OCI-LY1 (cell line): ENCODE results near the gene GSTO1.

Experiments
- H2AFZ ChIP-seq: fragments of 200-600 bp; sonication (generic), shearing (Covaris generic); 2 replicates; pipeline ENCODE4 v1.6.0; 2014; ENCODE audit warnings: antibody characterized with exemption, mild to moderate bottlenecking, low read length
- H3F3A ChIP-seq: fragments of 200-600 bp; sonication (generic), shearing (Covaris generic); 2 replicates; pipeline ENCODE4 v1.6.0; 2014; ENCODE audit warnings: mild to moderate bottlenecking, antibody characterized with exemption, low read length, moderate library complexity; ENCODE audit not compliant: insufficient read depth
- H3K27ac ChIP-seq: fragments of 200-600 bp; sonication (generic); 2 replicates; pipeline ENCODE4 v1.5.1; 2014; ENCODE audit warnings: low read length, mixed run types, mild to moderate bottlenecking, low read depth; ENCODE audit not compliant: poor library complexity, severe bottlenecking
- H3K27me3 ChIP-seq: fragments of 200-600 bp; sonication (generic); 2 replicates; pipeline ENCODE4 v1.6.0; 2014; ENCODE audit warnings: antibody characterized with exemption, mild to moderate bottlenecking, low read length, moderate library complexity; ENCODE audit not compliant: insufficient read depth
- H3K36me3 ChIP-seq: fragments of 200-600 bp; sonication (generic); 2 replicates; pipeline ENCODE4 v1.6.1; 2014; ENCODE audit warnings: mild to moderate bottlenecking, antibody characterized with exemption, low read length, moderate library complexity, mixed read lengths; ENCODE audit not compliant: insufficient read depth
- H3K4me1 ChIP-seq: fragments of 200-600 bp; sonication (generic); 2 replicates; pipeline ENCODE4 v1.5.1; 2014; ENCODE audit warnings: mild to moderate bottlenecking, low read length, moderate library complexity; ENCODE audit not compliant: insufficient read depth, severe bottlenecking
- H3K4me2 ChIP-seq: fragments of 200-600 bp; sonication (generic), shearing (Covaris generic); 2 replicates; pipeline ENCODE4 v1.6.1; 2014; ENCODE audit warnings: low read length
- H3K4me3 ChIP-seq: fragments of 200-600 bp; sonication (generic); 2 replicates; pipeline ENCODE4 v1.5.1; 2014; ENCODE audit warnings: low read length, low read depth, mild to moderate bottlenecking, mixed read lengths; ENCODE audit not compliant: poor library complexity, severe bottlenecking
- H3K79me2 ChIP-seq: fragments of 200-600 bp; shearing (Covaris generic); 2 replicates; pipeline ENCODE4 v1.6.1; 2016; ENCODE audit warnings: mixed run types, low read length, mixed read lengths; ENCODE audit not compliant: insufficient read depth
- H3K9ac ChIP-seq: fragments of 200-600 bp; sonication (generic), shearing (Covaris generic); 2 replicates; pipeline ENCODE4 v1.6.1; 2014; ENCODE audit warnings: mild to moderate bottlenecking, low read length, mixed read lengths
- H3K9me2 ChIP-seq: fragments of 200-600 bp; sonication (generic), shearing (Covaris generic); 2 replicates; pipeline ENCODE4 v1.6.1; 2014; ENCODE audit warnings: low read depth, mild to moderate bottlenecking, low read length, mixed read lengths
- H3K9me3 ChIP-seq: fragments of 200-600 bp; shearing (Covaris generic); 2 replicates; pipeline ENCODE4 v1.6.1; 2014; ENCODE audit warnings: low read length, mixed read lengths
- H4K20me1 ChIP-seq: fragments of 200-600 bp; sonication (generic), shearing (Covaris generic); 2 replicates; pipeline ENCODE4 v1.6.0; 2016; ENCODE audit warnings: mild to moderate bottlenecking, low read length; ENCODE audit not compliant: insufficient read depth
- EZH2 ChIP-seq: fragments of 200-600 bp; sonication (generic), shearing (Covaris generic); IDR thresholded peaks from 2 replicates; pipeline ENCODE4 v1.8.0; 2017; ENCODE audit warnings: borderline replicate concordance, mixed run types, mild to moderate bottlenecking, antibody characterized with exemption, low read length, moderate library complexity, mixed read lengths
- TF ChIP-seq, protein P1 (sequence below): fragments of 200-600 bp; sonication (generic), shearing (Covaris generic); IDR thresholded peaks from 2 replicates; pipeline ENCODE4 v1.5.1; 2017; ENCODE audit warnings: mild to moderate bottlenecking, antibody characterized with exemption, low read length, moderate library complexity, mixed read lengths

The GSTO1 gene

DNA sequence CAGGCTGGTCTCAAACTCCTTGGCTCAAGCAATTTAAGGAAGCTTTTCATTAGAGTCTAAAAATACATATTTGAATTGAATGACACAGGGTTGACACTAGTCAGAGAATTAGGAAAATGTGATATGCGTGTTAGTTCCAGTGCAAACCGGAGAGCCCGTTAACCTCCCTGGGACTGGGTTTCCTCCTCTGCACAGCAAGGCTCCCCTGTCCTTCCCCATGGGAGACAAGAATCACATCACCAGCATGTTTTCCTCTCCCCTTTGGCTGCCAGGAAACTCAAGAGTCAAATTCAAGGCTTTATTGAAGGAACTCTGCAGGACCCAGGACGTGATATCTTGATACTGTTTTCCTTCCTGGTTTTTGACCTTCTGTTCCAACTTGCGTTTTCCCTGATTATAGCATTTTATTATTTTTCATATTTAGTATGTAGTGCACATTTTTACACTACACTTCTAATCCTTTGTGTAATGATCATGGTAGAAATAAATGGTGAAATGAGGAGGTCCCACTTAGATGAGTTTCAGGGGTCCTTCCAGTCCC lies 39.2 kb downstream of the GSTO1 start:
- no peaks in the 10 kb centered on the region for H3K4me1 ChIP-seq
- H3K4me2 ChIP-seq: no peak overlapping the region
- H3K27ac ChIP-seq: no peak overlapping the region
- H3K36me3 ChIP-seq: no peaks in the 10 kb centered on the region
- no peaks in the 10 kb centered on the region for H3K79me2 ChIP-seq
- no peaks in the 10 kb centered on the region for H4K20me1 ChIP-seq
- no peaks in the 10 kb centered on the region for H3K9me3 ChIP-seq
- no peak overlapping the region for H2AFZ ChIP-seq
- no peaks in the 10 kb centered on the region for H3K9me2 ChIP-seq
- no peak overlapping the region for H3K4me3 ChIP-seq
- no peaks in the 10 kb centered on the region for H3F3A ChIP-seq
- TF ChIP-seq, protein P1, sequence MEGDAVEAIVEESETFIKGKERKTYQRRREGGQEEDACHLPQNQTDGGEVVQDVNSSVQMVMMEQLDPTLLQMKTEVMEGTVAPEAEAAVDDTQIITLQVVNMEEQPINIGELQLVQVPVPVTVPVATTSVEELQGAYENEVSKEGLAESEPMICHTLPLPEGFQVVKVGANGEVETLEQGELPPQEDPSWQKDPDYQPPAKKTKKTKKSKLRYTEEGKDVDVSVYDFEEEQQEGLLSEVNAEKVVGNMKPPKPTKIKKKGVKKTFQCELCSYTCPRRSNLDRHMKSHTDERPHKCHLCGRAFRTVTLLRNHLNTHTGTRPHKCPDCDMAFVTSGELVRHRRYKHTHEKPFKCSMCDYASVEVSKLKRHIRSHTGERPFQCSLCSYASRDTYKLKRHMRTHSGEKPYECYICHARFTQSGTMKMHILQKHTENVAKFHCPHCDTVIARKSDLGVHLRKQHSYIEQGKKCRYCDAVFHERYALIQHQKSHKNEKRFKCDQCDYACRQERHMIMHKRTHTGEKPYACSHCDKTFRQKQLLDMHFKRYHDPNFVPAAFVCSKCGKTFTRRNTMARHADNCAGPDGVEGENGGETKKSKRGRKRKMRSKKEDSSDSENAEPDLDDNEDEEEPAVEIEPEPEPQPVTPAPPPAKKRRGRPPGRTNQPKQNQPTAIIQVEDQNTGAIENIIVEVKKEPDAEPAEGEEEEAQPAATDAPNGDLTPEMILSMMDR: no peak
- no peak for TF ChIP-seq EZH2
- H3K9ac ChIP-seq: no peak overlapping the region
- H3K27me3 ChIP-seq: peaks cover 3% of the 10 kb centered on the region; the same call in 1 of the 2 replicates

DNA sequence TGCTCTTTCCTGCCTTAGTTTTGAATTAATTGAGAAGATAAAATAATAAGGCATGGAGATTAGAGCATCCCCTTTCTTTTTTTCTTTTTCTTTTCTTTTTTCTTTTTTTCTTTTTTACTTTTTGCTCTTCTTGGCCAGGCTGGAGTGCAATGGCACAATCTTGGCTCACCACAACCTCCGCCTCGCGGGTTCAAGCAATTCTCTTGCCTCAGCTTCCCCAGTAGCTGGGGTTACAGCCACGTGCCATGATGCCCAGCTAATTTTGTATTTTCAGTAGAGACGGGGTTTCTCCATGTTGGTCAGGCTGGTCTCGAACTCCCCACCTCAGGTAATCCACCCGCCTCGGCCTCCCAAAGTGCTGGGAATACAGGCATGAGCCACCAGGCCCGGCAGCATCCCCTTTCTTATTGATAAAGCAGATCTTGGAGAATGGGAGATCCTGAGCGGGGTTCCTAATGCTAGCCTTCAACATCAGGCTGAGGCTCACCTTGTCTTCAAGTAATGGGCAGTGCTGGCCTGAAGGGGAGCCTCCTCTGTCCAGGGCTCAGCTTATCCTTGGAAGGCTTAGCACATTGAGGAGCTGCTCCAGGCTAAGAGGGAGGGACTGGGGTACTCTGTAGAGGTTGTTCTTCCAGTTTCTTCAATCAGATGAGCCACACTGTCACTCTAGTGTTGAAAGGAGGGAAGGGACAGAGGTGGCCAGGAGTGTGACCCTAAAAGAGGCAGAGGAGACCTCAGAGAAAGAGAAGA lies 42.2 kb downstream of the GSTO1 start:
- peaks cover 3% of the 10 kb centered on the region; the same call in 1 of the 2 replicates for H3K27me3 ChIP-seq
- no peak overlapping the region for H3K27ac ChIP-seq

DNA sequence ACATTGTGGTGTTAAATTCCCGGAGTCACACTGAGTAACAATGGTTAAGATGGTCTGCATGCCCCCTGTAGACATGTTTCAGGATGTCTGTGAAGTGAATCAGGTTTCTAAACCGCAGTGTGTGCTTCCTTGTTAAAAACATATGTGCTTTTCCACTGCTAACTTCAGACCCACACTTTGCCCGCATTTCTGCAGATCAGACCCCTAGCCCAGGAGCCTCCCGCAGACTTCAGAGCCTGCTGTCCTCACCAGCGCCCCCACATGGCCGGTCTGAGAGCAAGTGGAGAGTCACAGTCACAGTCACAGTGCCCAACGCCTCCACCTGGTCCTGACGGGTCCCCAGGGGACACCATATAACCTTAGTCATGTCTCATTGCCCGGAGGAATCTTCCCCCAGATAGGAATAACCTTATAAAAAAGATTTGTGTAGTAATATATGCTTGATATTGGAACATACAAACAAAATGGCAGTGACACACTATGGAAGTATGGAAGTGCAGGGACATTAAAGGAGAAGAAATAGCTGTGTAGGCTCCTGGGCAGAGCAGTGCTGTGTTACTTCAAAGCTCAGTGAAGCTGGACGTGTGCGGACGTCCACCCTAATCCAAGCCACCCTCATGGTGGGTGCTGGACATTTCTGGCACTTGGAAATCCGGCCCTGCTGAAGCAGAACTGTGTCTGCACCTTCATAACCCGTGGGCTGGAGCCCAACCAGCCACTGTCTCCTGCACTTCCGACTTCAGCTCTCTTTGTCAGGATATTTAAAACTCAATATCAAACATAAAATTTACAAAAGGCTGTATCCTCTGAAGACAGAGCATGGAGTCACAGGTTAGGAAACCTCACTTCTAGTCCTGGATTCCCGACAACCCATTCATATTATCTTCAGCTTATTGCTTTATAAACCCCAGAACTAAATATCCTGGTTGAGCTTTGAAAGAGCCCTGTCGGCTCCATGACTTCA lies 43.3 kb downstream of the GSTO1 start:
- H3K27me3 ChIP-seq: peaks cover 3% of the 10 kb centered on the region; the same call in 1 of the 2 replicates
- no peak overlapping the region for H3K4me3 ChIP-seq
- H3K9ac ChIP-seq: no peak overlapping the region
- no peaks in the 10 kb centered on the region for H4K20me1 ChIP-seq
- H3F3A ChIP-seq: no peaks in the 10 kb centered on the region
- no peaks in the 10 kb centered on the region for H3K79me2 ChIP-seq
- no peaks in the 10 kb centered on the region for H3K9me2 ChIP-seq
- no peak overlapping the region for H3K27ac ChIP-seq
- TF ChIP-seq, protein P1: peak; percentile 65
- TF ChIP-seq EZH2: no peak
- no peak overlapping the region for H3K4me2 ChIP-seq
- no peak overlapping the region for H2AFZ ChIP-seq
- H3K36me3 ChIP-seq: no peaks in the 10 kb centered on the region
- H3K4me1 ChIP-seq: no peaks in the 10 kb centered on the region
- no peaks in the 10 kb centered on the region for H3K9me3 ChIP-seq

More for the DNA sequence above, 42.2 kb downstream of the GSTO1 start:
- no peak overlapping the region for H3K9ac ChIP-seq
- H3K9me2 ChIP-seq: no peaks in the 10 kb centered on the region
- H3K4me1 ChIP-seq: no peaks in the 10 kb centered on the region
- no peak overlapping the region for H3K4me3 ChIP-seq
- H3K79me2 ChIP-seq: no peaks in the 10 kb centered on the region
- H4K20me1 ChIP-seq: no peaks in the 10 kb centered on the region
- H3K36me3 ChIP-seq: no peaks in the 10 kb centered on the region
- no peak overlapping the region for H3K4me2 ChIP-seq
- no peaks in the 10 kb centered on the region for H3F3A ChIP-seq
- H2AFZ ChIP-seq: no peak overlapping the region
- no peaks in the 10 kb centered on the region for H3K9me3 ChIP-seq
- no peak for TF ChIP-seq EZH2
- TF ChIP-seq, protein P1: no peak
